DOHH2 (cell line): ENCODE results near the gene PPP6C.

Source experiments
- H3F3A ChIP-seq: fragments of 200-600 bp; sonication (generic), shearing (Covaris generic); 2 replicates; pipeline ENCODE4 v1.6.0; 2016; ENCODE audit warnings: antibody characterized with exemption, mild to moderate bottlenecking; ENCODE audit not compliant: control insufficient read depth, insufficient read depth
- H3K27ac ChIP-seq: fragments of 200-600 bp; sonication (generic); 2 replicates; pipeline ENCODE4 v1.5.1; 2014; ENCODE audit warnings: low read depth, mild to moderate bottlenecking, low read length, moderate library complexity
- H3K27me3 ChIP-seq: fragments of 200-600 bp; sonication (generic); 2 replicates; pipeline ENCODE4 v1.6.1; 2014; ENCODE audit warnings: mild to moderate bottlenecking, low read length, mixed read lengths; ENCODE audit not compliant: control insufficient read depth
- H3K36me3 ChIP-seq: fragments of 200-600 bp; sonication (generic); 2 replicates; pipeline ENCODE4 v1.6.1; 2014; ENCODE audit warnings: mild to moderate bottlenecking, low read length, moderate library complexity, mixed read lengths; ENCODE audit not compliant: control insufficient read depth
- H3K4me1 ChIP-seq: fragments of 200-600 bp; sonication (generic); 2 replicates; pipeline ENCODE4 v1.6.1; 2014; ENCODE audit warnings: mild to moderate bottlenecking, low read length, mixed read lengths; ENCODE audit not compliant: control insufficient read depth
- H3K4me2 ChIP-seq: fragments of 200-600 bp; sonication (generic); 2 replicates; pipeline ENCODE4 v1.6.0; 2014; ENCODE audit warnings: mild to moderate bottlenecking, low read length, moderate library complexity
- H3K4me3 ChIP-seq: fragments of 200-600 bp; sonication (generic); 2 replicates; pipeline ENCODE4 v1.5.1; 2014; ENCODE audit warnings: mild to moderate bottlenecking, low read length, mixed read lengths
- H3K79me2 ChIP-seq: fragments of 200-600 bp; sonication (generic); 2 replicates; pipeline ENCODE4 v1.6.1; 2014; ENCODE audit warnings: mild to moderate bottlenecking, low read length, mixed read lengths; ENCODE audit not compliant: control insufficient read depth
- H3K9me2 ChIP-seq: fragments of 200-600 bp; sonication (generic); replicated peaks from 2 replicates; pipeline ENCODE4 v1.6.1; 2014; ENCODE audit warnings: mild to moderate bottlenecking, low read length, mixed read lengths; ENCODE audit not compliant: control insufficient read depth
- H3K9me3 ChIP-seq: fragments of 200-600 bp; sonication (generic); 2 replicates; pipeline ENCODE4 v1.6.1; 2014; ENCODE audit warnings: antibody characterized with exemption, low read length, mixed read lengths; ENCODE audit not compliant: control insufficient read depth, insufficient read depth
- H4K20me1 ChIP-seq: fragments of 200-600 bp; sonication (generic); 2 replicates; pipeline ENCODE4 v1.6.0; 2014; ENCODE audit warnings: low read depth, mild to moderate bottlenecking, antibody characterized with exemption, low read length, moderate library complexity; ENCODE audit not compliant: control insufficient read depth, insufficient read depth
- CTCF ChIP-seq: fragments of 200-600 bp; sonication (generic); IDR thresholded peaks from one replicate; pipeline ENCODE4 v1.5.1; 2014; ENCODE audit warnings: antibody characterized with exemption, mild to moderate bottlenecking, low read depth, low read length; ENCODE audit not compliant: poor library complexity, severe bottlenecking
- EZH2phosphoT487 ChIP-seq: fragments of 200-600 bp; sonication (generic); IDR thresholded peaks from 2 replicates; pipeline ENCODE4 v1.6.1; 2017; ENCODE audit warnings: borderline replicate concordance, mild to moderate bottlenecking, antibody characterized with exemption, low read length, moderate library complexity, mixed read lengths

PPP6C gene

DNA sequence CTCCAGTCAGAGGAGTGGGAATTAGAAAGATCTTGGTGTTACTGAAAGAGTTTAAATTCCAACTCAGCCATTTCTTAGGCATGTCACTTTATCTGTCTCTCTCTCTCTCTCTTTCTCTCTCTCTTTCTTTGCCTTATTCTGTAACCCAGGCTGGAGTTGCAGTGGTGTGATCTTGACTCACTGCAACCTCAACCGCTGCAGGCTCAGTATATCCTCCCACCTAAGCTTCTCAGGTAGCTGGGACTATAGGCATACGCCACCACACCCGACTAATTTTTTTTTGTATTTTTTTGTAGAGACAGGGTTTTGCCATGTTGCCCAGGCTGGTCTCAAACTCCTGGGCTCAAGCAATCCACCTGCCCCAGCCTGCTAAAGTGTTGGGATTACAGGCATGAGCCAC, 29.0 kb upstream of the PPP6C start:
- Histone ChIP-seq H3K27ac (no peak overlapping the region), H3F3A (no peaks in the 10 kb centered on the region), H3K9me3 (no peaks in the 10 kb centered on the region), H4K20me1 (no peaks in the 10 kb centered on the region), H3K79me2 (no peaks in the 10 kb centered on the region), H3K9me2 (no peaks in the 10 kb centered on the region), H3K4me2 (no peak overlapping the region), H3K27me3 (no peaks in the 10 kb centered on the region), H3K4me3 (no peak overlapping the region), H3K4me1 (no peaks in the 10 kb centered on the region), H3K36me3 (peaks cover 15% of the 10 kb centered on the region)
- TF ChIP-seq EZH2phosphoT487, result no peak
- no peak for TF ChIP-seq CTCF

- H3K9me2 ChIP-seq, result no peaks in the 10 kb centered on the region
- peaks cover 18% of the 10 kb centered on the region for H3K36me3 ChIP-seq
These were observed 24.6 kb upstream of the PPP6C start for GRCh38 chr9:125214186-125214585.

GRCh38 chr9:125204477-125204876, 14.9 kb upstream of the PPP6C start:
- H3K4me2 ChIP-seq, result no peak overlapping the region

More at GRCh38 chr9:125214186-125214585, 24.6 kb upstream of the PPP6C start:
- no peaks in the 10 kb centered on the region for H3K9me3 ChIP-seq
- H3K4me3 ChIP-seq, result no peak overlapping the region
- no peaks in the 10 kb centered on the region for H3K27me3 ChIP-seq
- H3K4me2 ChIP-seq, result no peak overlapping the region
- no peaks in the 10 kb centered on the region for H3F3A ChIP-seq
- H3K79me2 ChIP-seq, result no peaks in the 10 kb centered on the region
- H3K27ac ChIP-seq, result no peak overlapping the region
- no peaks in the 10 kb centered on the region for H4K20me1 ChIP-seq
- TF ChIP-seq EZH2phosphoT487 (no peak), CTCF (no peak)
- no peaks in the 10 kb centered on the region for H3K4me1 ChIP-seq

More at GRCh38 chr9:125204477-125204876, 14.9 kb upstream of the PPP6C start:
- Histone ChIP-seq H3K27me3 (no peaks in the 10 kb centered on the region), H3F3A (no peaks in the 10 kb centered on the region), H3K27ac (no peak overlapping the region), H3K4me3 (no peak overlapping the region), H3K9me2 (no peaks in the 10 kb centered on the region), H3K79me2 (peaks cover 12% of the 10 kb centered on the region), H4K20me1 (no peaks in the 10 kb centered on the region), H3K36me3 (peaks cover 32% of the 10 kb centered on the region), H3K9me3 (no peaks in the 10 kb centered on the region), H3K4me1 (peaks cover 11% of the 10 kb centered on the region)
- TF ChIP-seq EZH2phosphoT487, result no peak
- no peak for TF ChIP-seq CTCF
